HL-60 (cell line): ENCODE data around the gene MOBP.

Experiments used
- DNase-seq, 2 experiments: peaks; one replicate each; pipeline ENCODE4 v3.0.0-alpha.2; 2010 to 2020; ENCODE audit warnings: low read depth in 1 of 2, low spot score in 1 of 2
- H3K27ac ChIP-seq: fragments of 250-450 bp; sonication (Bioruptor Pico); replicated peaks from 2 replicates; pipeline ENCODE4 v1.5.1; 2020; ENCODE audit warnings: mild to moderate bottlenecking, moderate library complexity
- H3K27me3 ChIP-seq: fragments of 250-450 bp; sonication (Bioruptor Pico); 2 replicates; pipeline ENCODE4 v1.5.1; 2021; ENCODE audit warnings: mild to moderate bottlenecking, moderate library complexity; ENCODE audit not compliant: insufficient read depth, poor library complexity, severe bottlenecking
- H3K4me3 ChIP-seq: replicated peaks from 2 replicates; pipeline ENCODE4 v1.5.1; 2011; ENCODE audit warnings: mild to moderate bottlenecking, control low read depth, low read length; ENCODE audit not compliant: insufficient read depth
- CTCF ChIP-seq: IDR thresholded peaks from one replicate; pipeline ENCODE4 v1.5.1; 2011; ENCODE audit warnings: low read length, control low read depth, inconsistent platforms; ENCODE audit not compliant: insufficient read depth
- GABPA ChIP-seq: IDR thresholded peaks from 2 replicates; pipeline ENCODE4 v1.6.1; 2012; ENCODE audit warnings: low read depth
- POLR2AphosphoS5 ChIP-seq: IDR thresholded peaks from 2 replicates; pipeline ENCODE4 v1.6.1; 2012; ENCODE audit warnings: low read depth
- SPI1 ChIP-seq: IDR thresholded peaks from 2 replicates; pipeline ENCODE4 v1.6.1; 2012; ENCODE audit warnings: low read depth, mild to moderate bottlenecking, borderline replicate concordance
- TF ChIP-seq, protein P1 (sequence below): IDR thresholded peaks from 2 replicates; pipeline ENCODE4 v1.6.1; 2012; ENCODE audit warnings: low read depth; ENCODE audit not compliant: insufficient replicate concordance

Gene MOBP

GRCh38 chr3:39485547-39485946 lies 18.1 kb downstream of the MOBP start:
- peaks cover 2% of the 10 kb centered on the region for H3K27me3 ChIP-seq
- no peak for DNase-seq
- H3K4me3 ChIP-seq = no peak overlapping the region
- H3K27ac ChIP-seq = no peak overlapping the region
- no peak for TF ChIP-seq POLR2AphosphoS5
- TF ChIP-seq GABPA = no peak
- TF ChIP-seq SPI1 = no peak
- no peak for TF ChIP-seq CTCF
- TF ChIP-seq, protein P1, sequence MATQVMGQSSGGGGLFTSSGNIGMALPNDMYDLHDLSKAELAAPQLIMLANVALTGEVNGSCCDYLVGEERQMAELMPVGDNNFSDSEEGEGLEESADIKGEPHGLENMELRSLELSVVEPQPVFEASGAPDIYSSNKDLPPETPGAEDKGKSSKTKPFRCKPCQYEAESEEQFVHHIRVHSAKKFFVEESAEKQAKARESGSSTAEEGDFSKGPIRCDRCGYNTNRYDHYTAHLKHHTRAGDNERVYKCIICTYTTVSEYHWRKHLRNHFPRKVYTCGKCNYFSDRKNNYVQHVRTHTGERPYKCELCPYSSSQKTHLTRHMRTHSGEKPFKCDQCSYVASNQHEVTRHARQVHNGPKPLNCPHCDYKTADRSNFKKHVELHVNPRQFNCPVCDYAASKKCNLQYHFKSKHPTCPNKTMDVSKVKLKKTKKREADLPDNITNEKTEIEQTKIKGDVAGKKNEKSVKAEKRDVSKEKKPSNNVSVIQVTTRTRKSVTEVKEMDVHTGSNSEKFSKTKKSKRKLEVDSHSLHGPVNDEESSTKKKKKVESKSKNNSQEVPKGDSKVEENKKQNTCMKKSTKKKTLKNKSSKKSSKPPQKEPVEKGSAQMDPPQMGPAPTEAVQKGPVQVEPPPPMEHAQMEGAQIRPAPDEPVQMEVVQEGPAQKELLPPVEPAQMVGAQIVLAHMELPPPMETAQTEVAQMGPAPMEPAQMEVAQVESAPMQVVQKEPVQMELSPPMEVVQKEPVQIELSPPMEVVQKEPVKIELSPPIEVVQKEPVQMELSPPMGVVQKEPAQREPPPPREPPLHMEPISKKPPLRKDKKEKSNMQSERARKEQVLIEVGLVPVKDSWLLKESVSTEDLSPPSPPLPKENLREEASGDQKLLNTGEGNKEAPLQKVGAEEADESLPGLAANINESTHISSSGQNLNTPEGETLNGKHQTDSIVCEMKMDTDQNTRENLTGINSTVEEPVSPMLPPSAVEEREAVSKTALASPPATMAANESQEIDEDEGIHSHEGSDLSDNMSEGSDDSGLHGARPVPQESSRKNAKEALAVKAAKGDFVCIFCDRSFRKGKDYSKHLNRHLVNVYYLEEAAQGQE = no peak

DNA sequence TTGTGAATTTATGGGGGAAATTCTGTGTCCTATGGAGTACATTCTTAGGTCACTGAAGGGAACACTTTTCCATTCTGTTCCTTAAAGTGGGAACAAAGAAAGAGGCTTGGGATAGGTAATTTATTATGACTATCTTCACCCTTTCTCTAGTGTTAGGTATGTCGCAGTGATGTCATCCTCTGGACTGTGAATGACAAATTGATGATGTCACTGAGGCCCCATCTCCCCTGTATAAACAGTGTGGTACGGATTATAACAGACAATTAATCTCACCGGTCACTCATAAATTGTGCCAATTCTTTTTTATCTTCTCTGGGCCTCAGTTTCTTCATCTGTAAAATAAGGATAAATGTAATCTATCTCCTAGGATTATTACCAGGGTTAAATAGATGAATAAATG lies 23.5 kb downstream of the MOBP start:
- TF ChIP-seq POLR2AphosphoS5 (no peak), CTCF (no peak), SPI1 (no peak), GABPA (no peak)
- TF ChIP-seq, protein P1 = no peak
- Histone ChIP-seq H3K27ac (no peak overlapping the region), H3K27me3 (peaks cover 9% of the 10 kb centered on the region), H3K4me3 (no peak overlapping the region)
- DNase-seq = no peak

- Histone ChIP-seq H3K4me3 (no peak overlapping the region), H3K27me3 (peaks cover 9% of the 10 kb centered on the region), H3K27ac (no peak overlapping the region)
- DNase-seq = no peak
- TF ChIP-seq, protein P1 = no peak
- no peak for TF ChIP-seq GABPA
- TF ChIP-seq POLR2AphosphoS5 = no peak
- TF ChIP-seq SPI1 = no peak
- TF ChIP-seq CTCF = no peak
These were observed 24.4 kb downstream of the MOBP start for GRCh38 chr3:39491733-39492350.
